Measurements from ENCODE around the gene PKP1. TPM values are rescaled to one million over a fixed set of nuclear protein-coding genes. Genes with fewer than 3 reads are reported as not detected.

Gene PKP1
- total and polyA plus RNA-seq, 2 of the 4 experiments (the other 2 are of a cell fraction): 0.18 to 0.36 TPM

DNA sequence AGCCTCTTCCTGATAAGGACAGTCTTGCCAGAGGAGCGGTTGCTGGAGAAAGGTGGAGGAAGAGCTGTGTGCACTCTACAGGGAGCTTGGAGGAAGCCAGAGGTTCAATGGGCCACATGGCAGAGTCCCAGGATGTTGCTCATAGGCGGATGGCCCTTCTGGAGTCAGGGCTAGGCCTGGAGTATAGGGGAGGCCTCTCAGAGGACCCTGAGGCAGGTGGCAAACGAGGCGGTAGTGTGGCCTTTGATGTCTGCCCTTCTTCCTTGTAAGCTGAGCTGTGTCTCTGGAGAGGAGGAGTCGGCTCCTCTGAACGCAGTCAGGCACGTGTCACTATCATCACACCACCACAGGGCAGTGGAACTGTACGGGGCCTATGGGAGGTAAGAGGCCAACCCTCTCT lies 8.6 kb downstream of the PKP1 start:
- Histone ChIP-seq H3K9ac (ENCODE audit: low read depth, low read length) (no peak overlapping the region), H2BK5ac (ENCODE audit: low read depth, low read length, poor library complexity, severe bottlenecking) (no peak overlapping the region), H3K9me1 (ENCODE audit: insufficient read depth, low read length) (no peaks in the 10 kb centered on the region), H2BK15ac (ENCODE audit: low read depth, low read length) (no peak overlapping the region), H3K23ac (ENCODE audit: low read depth, low read length) (no peak overlapping the region), H3K18ac (ENCODE audit: low read depth, low read length) (no peak overlapping the region), H2BK20ac (ENCODE audit: low read depth, low read length) (no peak overlapping the region), H3K36me3 (ENCODE audit: control insufficient read depth, insufficient read depth, low read length) (no peaks in the 10 kb centered on the region), H3K4me2 (ENCODE audit: low read depth, low read length) (no peak overlapping the region), H3K27ac (ENCODE audit: insufficient read depth, low read length) (no peak overlapping the region), H3K4me3 (ENCODE audit: insufficient read depth, low read depth, low read length) (no peak overlapping the region), H3K56ac (ENCODE audit: extremely low read depth, insufficient read depth, low read length) (no peak overlapping the region), H4K20me1 (ENCODE audit: insufficient read depth, low read length) (no peaks in the 10 kb centered on the region), H3K4ac (ENCODE audit: low read depth, low read length) (no peak overlapping the region), H4K5ac (ENCODE audit: low read depth, low read length) (no peak overlapping the region), H2AFZ (replicated peaks; ENCODE audit: low read length, poor library complexity) (no peak overlapping the region), H3K27me3 (ENCODE audit: control insufficient read depth, insufficient read depth, low read length) (peaks cover 70% of the 10 kb centered on the region), H2AK9ac (replicated peaks; ENCODE audit: low read depth, low read length, poor library complexity) (no peak overlapping the region), H2BK120ac (ENCODE audit: low read depth, low read length) (no peak overlapping the region), H4K91ac (ENCODE audit: insufficient read depth, low read depth, low read length) (no peak overlapping the region), H3K4me1 (ENCODE audit: control insufficient read depth, insufficient read depth, low read length) (no peaks in the 10 kb centered on the region), H3K9me3 (ENCODE audit: control insufficient read depth, insufficient read depth, low read length) (no peaks in the 10 kb centered on the region), H3K14ac (replicated peaks; ENCODE audit: low read depth, low read length) (no peak overlapping the region), H3K79me1 (ENCODE audit: low read depth in 1 of 2, low read length in 2 of 2) (no peaks in the 10 kb centered on the region), H4K8ac (ENCODE audit: low read depth in 2 of 2, low read length in 2 of 2) (no peak overlapping the region), H2AK5ac (ENCODE audit: low read depth, low read length) (no peak overlapping the region)
- TF ChIP-seq POLR2A (IDR thresholded peaks at IDR 0.05; ENCODE audit: low read depth, low read length) (no peak), MAFK (IDR thresholded peaks at IDR 0.05; ENCODE audit: low read depth, low read length) (no peak), MXI1 (IDR thresholded peaks at IDR 0.05; ENCODE audit: borderline replicate concordance, low read depth, low read length) (no peak), FOS (IDR thresholded peaks at IDR 0.05; ENCODE audit: low read depth, low read length) (no peak), RAD21 (IDR thresholded peaks at IDR 0.05; ENCODE audit: low read length) (no peak), CHD1 (IDR thresholded peaks at IDR 0.05; ENCODE audit: low read depth, low read length) (no peak), RCOR1 (IDR thresholded peaks at IDR 0.05; ENCODE audit: insufficient replicate concordance, low read length) (no peak), RFX5 (IDR thresholded peaks at IDR 0.05; ENCODE audit: low read depth, low read length) (no peak), CEBPB (IDR thresholded peaks at IDR 0.05; ENCODE audit: low read depth, low read length) (no peak), BHLHE40 (IDR thresholded peaks at IDR 0.05; ENCODE audit: low read depth, low read length) (no peak), NFE2L2 (IDR thresholded peaks at IDR 0.05; ENCODE audit: low read depth, low read length) (no peak), MAZ (IDR thresholded peaks at IDR 0.05; ENCODE audit: borderline replicate concordance, low read depth, low read length) (no peak)
- TF ChIP-seq, protein P1, sequence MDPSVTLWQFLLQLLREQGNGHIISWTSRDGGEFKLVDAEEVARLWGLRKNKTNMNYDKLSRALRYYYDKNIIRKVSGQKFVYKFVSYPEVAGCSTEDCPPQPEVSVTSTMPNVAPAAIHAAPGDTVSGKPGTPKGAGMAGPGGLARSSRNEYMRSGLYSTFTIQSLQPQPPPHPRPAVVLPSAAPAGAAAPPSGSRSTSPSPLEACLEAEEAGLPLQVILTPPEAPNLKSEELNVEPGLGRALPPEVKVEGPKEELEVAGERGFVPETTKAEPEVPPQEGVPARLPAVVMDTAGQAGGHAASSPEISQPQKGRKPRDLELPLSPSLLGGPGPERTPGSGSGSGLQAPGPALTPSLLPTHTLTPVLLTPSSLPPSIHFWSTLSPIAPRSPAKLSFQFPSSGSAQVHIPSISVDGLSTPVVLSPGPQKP (IDR thresholded peaks at IDR 0.05; ENCODE audit: borderline replicate concordance, low read depth, low read length): no peak
- TF ChIP-seq, protein P2, sequence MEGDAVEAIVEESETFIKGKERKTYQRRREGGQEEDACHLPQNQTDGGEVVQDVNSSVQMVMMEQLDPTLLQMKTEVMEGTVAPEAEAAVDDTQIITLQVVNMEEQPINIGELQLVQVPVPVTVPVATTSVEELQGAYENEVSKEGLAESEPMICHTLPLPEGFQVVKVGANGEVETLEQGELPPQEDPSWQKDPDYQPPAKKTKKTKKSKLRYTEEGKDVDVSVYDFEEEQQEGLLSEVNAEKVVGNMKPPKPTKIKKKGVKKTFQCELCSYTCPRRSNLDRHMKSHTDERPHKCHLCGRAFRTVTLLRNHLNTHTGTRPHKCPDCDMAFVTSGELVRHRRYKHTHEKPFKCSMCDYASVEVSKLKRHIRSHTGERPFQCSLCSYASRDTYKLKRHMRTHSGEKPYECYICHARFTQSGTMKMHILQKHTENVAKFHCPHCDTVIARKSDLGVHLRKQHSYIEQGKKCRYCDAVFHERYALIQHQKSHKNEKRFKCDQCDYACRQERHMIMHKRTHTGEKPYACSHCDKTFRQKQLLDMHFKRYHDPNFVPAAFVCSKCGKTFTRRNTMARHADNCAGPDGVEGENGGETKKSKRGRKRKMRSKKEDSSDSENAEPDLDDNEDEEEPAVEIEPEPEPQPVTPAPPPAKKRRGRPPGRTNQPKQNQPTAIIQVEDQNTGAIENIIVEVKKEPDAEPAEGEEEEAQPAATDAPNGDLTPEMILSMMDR (conservative IDR thresholded peaks at IDR 0.05; ENCODE audit: low read depth, low read length): no peak
- TF ChIP-seq, protein P3, sequence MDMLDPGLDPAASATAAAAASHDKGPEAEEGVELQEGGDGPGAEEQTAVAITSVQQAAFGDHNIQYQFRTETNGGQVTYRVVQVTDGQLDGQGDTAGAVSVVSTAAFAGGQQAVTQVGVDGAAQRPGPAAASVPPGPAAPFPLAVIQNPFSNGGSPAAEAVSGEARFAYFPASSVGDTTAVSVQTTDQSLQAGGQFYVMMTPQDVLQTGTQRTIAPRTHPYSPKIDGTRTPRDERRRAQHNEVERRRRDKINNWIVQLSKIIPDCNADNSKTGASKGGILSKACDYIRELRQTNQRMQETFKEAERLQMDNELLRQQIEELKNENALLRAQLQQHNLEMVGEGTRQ (IDR thresholded peaks at IDR 0.05; ENCODE audit: low read depth, low read length): no peak
- intact Hi-C loops (cut with micrococcal nuclease) (no loop called here), in situ Hi-C loops (cut with MboI; ENCODE audit: low sequenced_read_pairs) (no loop called here), dilution Hi-C loops (cut with HindIII; ENCODE audit: low sequenced_read_pairs, unreplicated experiment) (no loop called here)
- ChIA-PET CTCF (no interaction called here), POLR2A (ENCODE audit: unreplicated experiment) (no interaction called here)
- whole genome bisulfite sequencing, 2 experiments (ENCODE audit: extremely low coverage in 2 of 2, insufficient read length in 1 of 2): no CpG with 5 or more reads among the region's 8 CpGs
- DNase-seq (no peak), ATAC-seq (ENCODE audit: low read depth) (no peak)
- no TSS peak for BruUV-seq (replicated peaks)

All from IMR-90 (cell line).